ENCODE measurements around the gene EIF2B5. TPM values are rescaled to one million over a fixed set of nuclear protein-coding genes. Genes with fewer than 3 reads are reported as not detected.
A peak's percentile ranks its signal among the peaks of the same experiment; 100 is the strongest.
"Not testable (repeated sequence)": the region's sequence is repeated elsewhere in the genome, so short reads cannot be mapped to it uniquely, and the experiment has no call there.

The EIF2B5 gene
- total RNA-seq, 1 experiment from 2014 or later, result 70.1 TPM

GRCh38 chr3:184145751-184146270 lies 10.7 kb downstream of the EIF2B5 start:
- DNase-seq (ENCODE audit: low spot score), result no peak

- no peak for DNase-seq (ENCODE audit: low spot score)
These were observed 12.9 kb downstream of the EIF2B5 start for GRCh38 chr3:184148076-184148475.

GRCh38 chr3:184149123-184149522 lies 14.0 kb downstream of the EIF2B5 start:
- no peak for DNase-seq (ENCODE audit: low spot score)

DNA sequence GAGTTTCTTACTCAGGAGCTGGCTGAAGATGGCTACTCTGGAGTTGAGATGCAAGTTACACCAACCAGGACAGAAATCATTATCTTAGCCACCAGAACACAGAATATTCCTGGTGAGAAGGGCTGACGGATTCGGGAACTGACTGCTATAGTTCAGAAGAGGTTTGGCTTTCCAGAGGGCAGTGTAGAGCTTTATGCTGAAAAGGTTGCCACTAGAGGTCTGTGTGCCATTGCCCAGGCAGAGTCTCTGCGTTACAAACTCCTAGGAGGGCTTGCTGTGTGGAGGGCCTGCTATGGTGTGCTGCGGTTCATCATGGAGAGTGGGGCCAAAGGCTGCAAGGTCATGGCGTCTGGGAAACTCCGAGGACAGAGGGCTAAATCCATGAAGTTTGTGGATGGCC lies 14.6 kb downstream of the EIF2B5 start:
- DNase-seq (ENCODE audit: low spot score), result not testable (repeated sequence)

- DNase-seq (ENCODE audit: low spot score), result peak; percentile 47
These were observed 19.9 kb downstream of the EIF2B5 start, which contains the start of gene DVL3 for GRCh38 chr3:184154885-184155643. TSS of gene DVL3 (plus strand) at chr3:184155377. CDS start at chr3:184155636, 259 bp downstream.

DNA sequence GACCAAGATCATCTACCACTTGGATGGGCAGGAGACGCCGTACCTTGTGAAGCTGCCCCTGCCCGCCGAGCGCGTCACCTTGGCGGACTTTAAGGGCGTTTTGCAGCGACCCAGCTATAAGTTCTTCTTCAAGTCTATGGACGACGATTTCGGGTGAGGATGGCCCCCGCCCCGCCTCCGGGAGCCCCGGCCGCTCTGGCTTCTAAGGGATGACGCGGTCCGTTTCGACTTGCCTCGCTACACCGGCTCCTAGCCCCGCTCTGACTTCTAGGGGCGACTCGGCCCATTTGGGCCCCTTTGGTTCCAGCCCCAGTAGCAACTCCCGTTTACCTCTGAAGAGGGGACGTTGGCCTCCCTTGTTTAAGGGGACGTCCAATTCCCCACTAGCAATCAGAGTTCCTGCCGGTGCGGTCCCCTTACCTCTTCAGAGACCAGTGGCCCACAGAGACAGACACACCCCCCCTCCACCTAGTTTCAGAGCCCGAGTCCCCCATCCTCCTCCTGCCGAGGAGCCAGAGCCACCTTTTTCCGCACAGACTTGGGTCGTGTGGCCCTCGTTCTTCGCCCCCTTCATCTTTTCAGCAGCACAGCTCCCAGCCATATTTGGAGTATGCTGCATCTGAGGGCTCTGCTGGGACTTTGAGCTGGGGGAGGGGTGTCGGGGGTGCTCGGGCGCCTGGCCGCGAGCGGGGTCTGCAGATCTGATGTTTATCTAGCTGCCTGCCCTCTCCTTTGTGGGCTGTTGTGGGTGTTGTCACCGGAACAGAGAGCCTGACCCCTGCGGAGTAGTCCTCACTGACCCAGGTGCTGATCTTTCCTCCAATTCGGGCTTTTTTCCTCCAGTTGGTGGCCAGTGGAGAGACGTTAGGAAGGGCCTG lies 20.7 kb downstream of the EIF2B5 start:
- DNase-seq (ENCODE audit: low spot score), result no peak

- DNase-seq (ENCODE audit: low spot score), result no peak
These were observed 21.4 kb downstream of the EIF2B5 start for GRCh38 chr3:184156522-184156955.

- no peak for DNase-seq (ENCODE audit: low spot score)
These were observed 22.0 kb downstream of the EIF2B5 start for GRCh38 chr3:184157206-184157605.

DNA sequence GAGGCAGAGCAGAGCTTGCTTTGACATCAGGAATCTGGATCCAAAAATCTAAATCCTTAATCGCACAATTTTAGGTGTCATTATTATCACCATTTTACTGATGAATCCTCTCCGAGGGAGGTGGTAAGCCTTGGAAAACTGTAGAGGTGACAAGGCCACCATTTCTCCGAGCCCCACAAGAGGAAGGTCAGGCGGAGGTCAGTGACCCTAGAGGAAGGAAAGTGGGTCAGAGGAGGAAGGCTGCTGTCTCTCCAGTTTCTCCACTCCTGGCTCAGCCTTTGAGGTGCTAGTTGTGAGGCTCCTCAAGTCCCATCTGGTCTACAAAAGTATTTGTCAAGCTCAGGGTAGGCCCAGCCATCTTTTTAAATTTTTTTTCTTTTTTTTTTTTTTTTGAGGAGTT lies 23.2 kb downstream of the EIF2B5 start:
- no peak for DNase-seq (ENCODE audit: low spot score)

DNA sequence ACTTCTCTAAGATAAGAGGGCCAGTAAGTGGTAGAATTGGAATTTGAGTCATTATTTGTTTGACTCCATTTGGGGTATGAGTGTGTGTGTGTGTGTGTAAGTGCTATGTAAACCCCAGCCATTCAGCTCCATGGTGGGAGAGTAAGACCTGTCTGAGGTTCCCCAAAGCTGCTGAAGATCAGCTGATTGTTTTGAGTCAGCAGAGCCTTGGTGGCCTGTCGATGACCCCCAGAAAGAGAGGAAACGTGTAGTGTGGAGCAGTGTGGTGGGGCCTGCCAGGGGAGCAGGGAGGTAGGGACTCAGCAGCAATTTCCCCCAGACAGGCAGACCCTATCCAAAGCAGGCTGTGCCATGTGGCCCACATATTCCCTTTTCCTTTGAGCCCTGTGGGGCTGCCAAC lies 25.3 kb downstream of the EIF2B5 start:
- DNase-seq (ENCODE audit: low spot score), result no peak

- not testable (repeated sequence) for DNase-seq (ENCODE audit: low spot score)
These were observed 27.5 kb downstream of the EIF2B5 start for GRCh38 chr3:184162571-184163070.

DNA sequence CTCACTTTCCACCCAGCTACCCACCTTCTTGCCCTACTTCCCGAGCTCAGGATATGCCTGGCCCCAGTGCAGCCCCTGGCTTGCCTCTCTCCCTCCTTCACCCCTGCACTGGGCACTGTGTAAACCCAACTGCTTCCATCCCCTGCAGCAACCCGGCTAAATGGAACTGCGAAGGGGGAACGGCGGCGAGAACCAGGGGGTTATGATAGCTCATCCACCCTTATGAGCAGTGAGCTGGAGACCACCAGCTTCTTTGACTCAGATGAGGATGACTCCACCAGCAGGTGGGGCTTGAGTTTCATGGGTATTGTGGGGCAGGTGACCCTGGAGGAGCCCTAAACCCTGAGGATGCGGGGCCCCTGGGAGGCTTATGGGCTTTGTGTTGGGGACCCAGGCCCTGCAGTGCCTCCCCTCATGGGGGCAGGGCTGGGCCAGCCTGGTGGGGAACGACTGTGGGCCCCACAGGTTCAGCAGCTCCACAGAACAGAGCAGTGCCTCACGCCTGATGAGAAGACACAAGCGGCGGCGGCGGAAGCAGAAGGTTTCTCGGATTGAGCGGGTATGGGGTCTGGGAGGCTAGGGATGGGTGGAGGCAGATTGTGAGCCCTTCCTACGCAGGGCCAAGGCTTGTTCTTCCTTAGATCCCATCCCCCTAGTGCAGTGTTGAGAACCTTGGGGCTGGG lies 29.6 kb downstream of the EIF2B5 start:
- no peak for DNase-seq (ENCODE audit: low spot score)

DNA sequence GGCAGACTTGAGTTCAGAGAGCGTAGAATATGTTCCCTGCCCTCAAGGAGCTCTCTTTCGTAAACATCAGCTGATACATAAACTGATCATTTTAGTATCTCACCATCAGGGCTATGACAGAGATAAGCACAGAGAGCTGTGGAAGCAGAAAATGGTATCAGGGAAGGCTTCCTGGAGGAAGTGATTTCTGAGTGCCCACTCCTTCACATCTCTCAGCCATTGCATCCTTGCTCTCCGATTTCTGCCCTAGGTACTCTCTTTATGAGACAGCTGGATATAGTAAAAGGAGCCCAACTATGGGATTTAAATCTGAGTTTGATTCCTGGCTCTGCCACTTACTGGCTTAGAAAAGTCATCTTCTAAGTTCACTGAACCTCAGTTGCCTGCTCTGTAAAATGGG lies 30.4 kb downstream of the EIF2B5 start:
- DNase-seq (ENCODE audit: low spot score), result no peak

GRCh38 chr3:184166671-184167070 lies 31.5 kb downstream of the EIF2B5 start:
- no peak for DNase-seq (ENCODE audit: low spot score)

DNA sequence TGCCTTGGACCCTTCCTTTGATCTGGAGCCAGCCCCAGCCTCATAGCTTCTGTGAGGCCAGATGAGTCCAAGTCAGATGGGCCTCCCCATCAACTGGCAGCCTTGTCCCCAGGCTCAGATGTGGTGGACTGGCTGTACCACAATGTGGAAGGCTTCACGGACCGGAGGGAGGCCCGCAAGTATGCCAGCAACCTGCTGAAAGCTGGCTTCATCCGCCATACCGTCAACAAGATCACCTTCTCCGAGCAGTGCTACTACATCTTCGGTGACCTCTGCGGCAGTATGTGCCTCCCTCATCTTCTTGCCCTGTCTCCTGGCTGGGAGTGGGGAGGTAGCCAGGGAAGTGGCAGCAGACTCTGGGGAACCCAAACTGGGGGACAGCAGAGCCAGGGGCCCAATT lies 32.6 kb downstream of the EIF2B5 start:
- DNase-seq (ENCODE audit: low spot score), result no peak

DNA sequence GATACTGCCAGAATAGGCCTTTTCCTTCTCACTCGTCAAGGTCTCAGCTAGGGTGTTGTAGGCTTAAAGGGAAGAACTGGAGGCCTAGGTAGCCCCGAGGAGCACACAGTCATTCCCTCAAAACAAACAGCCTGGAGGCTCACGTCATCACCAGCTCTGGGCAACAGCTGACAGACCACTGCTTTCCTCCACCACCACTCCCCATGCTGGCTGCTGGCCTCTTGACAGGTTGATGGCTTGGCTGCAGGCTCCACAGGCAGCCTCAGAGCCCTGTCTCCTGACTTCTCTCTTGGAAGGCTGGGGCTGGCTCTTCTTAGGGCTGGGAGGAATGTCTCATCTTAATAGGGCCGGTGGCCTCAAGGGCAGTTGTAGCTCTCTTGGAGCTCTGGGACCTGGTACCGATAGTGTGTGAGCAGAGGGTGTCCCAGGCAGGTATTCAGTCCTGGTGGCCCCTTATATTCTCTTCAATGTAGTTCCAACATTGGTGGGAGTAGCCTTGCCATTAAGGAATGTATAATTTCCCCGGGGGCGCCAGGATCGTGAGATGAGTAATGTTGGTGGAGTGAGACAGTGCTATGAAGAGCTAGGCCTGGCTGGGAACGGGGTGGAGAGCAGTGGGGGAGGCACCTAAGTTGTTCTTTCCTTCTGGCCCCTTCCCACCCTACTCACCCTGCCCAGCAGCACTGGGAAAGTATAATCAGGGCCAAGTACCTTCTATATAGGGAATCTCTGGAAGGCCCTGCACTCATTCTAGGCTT lies 33.4 kb downstream of the EIF2B5 start:
- DNase-seq (ENCODE audit: low spot score), result no peak

GRCh38 chr3:184169896-184170875 lies 35.0 kb downstream of the EIF2B5 start:
- no peak for DNase-seq (ENCODE audit: low spot score)

DNA sequence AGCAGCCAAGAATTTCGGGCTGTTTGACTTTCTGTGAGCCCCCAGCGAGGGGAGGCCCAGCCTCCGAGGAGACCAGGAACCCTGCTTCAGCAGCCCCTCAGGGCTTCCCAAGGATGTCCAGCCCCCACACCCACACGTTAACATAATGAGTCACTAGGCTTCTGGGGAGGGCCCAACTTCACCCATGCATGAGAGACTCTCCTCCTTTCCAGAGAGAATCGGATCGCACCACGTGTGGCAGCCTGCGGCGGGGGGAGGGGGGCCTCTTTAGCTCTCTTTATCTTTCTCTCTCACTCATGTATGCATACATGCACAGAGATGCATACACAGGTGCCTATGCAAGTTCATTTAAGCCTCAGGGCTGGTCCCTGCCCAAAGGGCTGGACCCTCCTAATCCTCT lies 36.4 kb downstream of the EIF2B5 start:
- DNase-seq (ENCODE audit: low spot score), result no peak

GRCh38 chr3:184172681-184173373 lies 37.7 kb downstream of the EIF2B5 start:
- DNase-seq (ENCODE audit: low spot score), result no peak
